Measurements from ENCODE around the gene SMPD1.

GRCh38 chr11:6391537-6392134, 1.4 kb downstream of the SMPD1 start:
- TF ChIP-seq CTCF (IDR thresholded peaks at IDR 0.05) (no peak), POLR2A (IDR thresholded peaks at IDR 0.05) (no peak)
